Progenitor cell of endocrine pancreas (in vitro differentiated cells): ENCODE data around the gene UBE2L3. TPM values are rescaled to one million over a fixed set of nuclear protein-coding genes. Genes with fewer than 3 reads are reported as not detected.

ENCODE experiments used
- DNase-seq: peaks from one replicate; pipeline ENCODE4 v3.0.0; 2021; ENCODE audit warnings: low spot score; ENCODE audit not compliant: unreplicated experiment
- H3K27ac Mint-ChIP-seq: 2 replicates; pipeline ENCODE4 v1.8.0; 2021; ENCODE audit warnings: mild to moderate bottlenecking, moderate library complexity, mixed read lengths
- H3K27me3 Mint-ChIP-seq: 2 replicates; pipeline ENCODE4 v1.8.0; 2021; ENCODE audit warnings: mixed read lengths
- H3K36me3 Mint-ChIP-seq: 2 replicates; pipeline ENCODE4 v1.8.0; 2022; ENCODE audit warnings: mixed read lengths; ENCODE audit not compliant: insufficient read depth
- H3K4me1 Mint-ChIP-seq: 2 replicates; pipeline ENCODE4 v1.8.0; 2021; ENCODE audit warnings: low read depth, mixed read lengths
- H3K4me3 Mint-ChIP-seq: 2 replicates; pipeline ENCODE4 v1.8.0; 2021; ENCODE audit warnings: low read depth, mild to moderate bottlenecking, moderate library complexity, mixed read lengths
- H3K9me3 Mint-ChIP-seq: 2 replicates; pipeline ENCODE4 v1.8.0; 2021; ENCODE audit warnings: low read depth, mixed read lengths
- CTCF ChIP-seq: fragments of 200-600 bp; sonication (generic); IDR thresholded peaks from one replicate; pipeline ENCODE4 v1.5.0; 2021; ENCODE audit warnings: antibody characterized with exemption, mild to moderate bottlenecking; ENCODE audit not compliant: unreplicated experiment
- total RNA-seq: library from RNA; stranded (reverse); gene quantifications from 2 replicates; pipeline ENCODE4 v1.2.1, GENCODE V29; 2021

Gene UBE2L3
- total RNA-seq, 1 donor from 2014 or later, result 67.4 TPM

DNA sequence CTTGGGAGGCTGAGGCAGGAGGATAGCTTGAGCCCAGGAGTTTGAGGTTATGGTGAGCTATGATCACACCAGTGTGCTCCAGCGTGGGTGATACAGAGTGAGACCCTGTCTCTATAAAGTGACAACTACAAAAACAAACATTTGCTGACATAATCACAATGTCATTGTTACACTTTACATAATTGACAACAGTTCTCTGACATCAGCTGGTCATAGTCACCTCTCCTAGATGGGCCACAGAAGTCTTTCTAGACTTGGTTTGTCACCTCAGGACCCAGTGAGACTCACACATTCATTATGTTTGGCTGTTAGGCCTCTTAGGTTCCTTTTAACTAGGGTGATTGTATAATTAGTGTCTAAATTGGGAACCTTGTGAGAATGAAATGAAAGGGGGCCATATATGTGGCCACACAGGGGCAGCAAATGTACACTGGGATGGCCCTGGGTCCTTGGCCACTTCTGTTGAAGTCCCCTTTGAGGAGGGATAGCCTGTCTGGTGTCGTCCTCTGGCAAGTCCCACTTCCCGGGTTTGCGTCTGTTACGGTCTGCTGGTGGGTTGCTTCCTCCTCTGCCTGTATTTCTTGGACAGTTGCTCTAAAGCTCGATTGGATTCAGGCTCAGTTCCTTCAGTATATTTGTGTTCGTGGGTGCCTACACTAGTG, 92.5 kb downstream of the UBE2L3 start:
- Mint-ChIP-seq H3K4me1 (peaks cover 10% of the 10 kb centered on the region), H3K36me3 (no peaks in the 10 kb centered on the region), H3K9me3 (no peaks in the 10 kb centered on the region), H3K27me3 (no peaks in the 10 kb centered on the region), H3K27ac (no peak overlapping the region), H3K4me3 (no peak overlapping the region)
- TF ChIP-seq CTCF, result no peak
- no peak for DNase-seq

DNA sequence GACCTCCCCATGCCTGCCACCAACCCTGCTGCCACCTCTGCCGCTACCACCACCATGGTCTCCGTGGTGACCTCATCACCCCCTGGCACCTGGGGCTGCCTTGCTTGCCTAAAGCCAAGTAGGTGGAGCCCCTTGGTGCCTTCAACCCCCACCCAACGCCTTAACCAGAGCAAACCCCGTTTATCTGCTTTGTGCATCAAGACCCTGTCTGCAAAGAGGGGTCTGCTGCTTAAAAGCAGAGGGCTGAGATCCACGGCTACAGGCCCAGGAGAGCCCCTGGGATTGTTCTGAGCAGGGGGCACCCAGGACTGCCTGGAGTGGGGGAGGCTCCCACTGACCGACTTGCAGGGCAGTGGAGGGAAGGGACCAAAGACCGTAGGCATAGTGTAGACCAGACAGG, 93.4 kb downstream of the UBE2L3 start:
- no peak overlapping the region for H3K4me3 Mint-ChIP-seq
- peaks cover 10% of the 10 kb centered on the region for H3K4me1 Mint-ChIP-seq
- no peaks in the 10 kb centered on the region for H3K36me3 Mint-ChIP-seq
- no peaks in the 10 kb centered on the region for H3K9me3 Mint-ChIP-seq
- TF ChIP-seq CTCF, result no peak
- H3K27me3 Mint-ChIP-seq, result no peaks in the 10 kb centered on the region
- no peak for DNase-seq
- H3K27ac Mint-ChIP-seq, result no peak overlapping the region

DNA sequence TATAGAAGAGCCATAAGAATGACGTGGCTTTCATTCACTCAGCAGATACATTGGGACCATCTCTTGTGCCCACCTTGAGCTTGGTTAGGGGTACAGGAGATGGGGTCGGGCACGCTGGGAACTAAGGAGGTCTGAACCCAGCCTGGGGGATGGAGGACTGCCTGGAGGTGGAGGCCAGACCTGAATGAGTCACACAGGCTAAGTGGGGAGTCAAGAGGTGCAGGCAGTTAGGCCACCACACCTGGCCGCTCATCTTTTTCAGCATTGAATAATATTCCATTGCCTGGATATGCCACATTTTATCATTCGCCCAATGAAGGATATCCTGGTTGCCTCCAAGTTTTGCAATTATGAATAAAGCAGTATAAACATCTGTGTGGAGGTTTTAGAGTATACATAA, 94.5 kb downstream of the UBE2L3 start:
- DNase-seq, result no peak
- H3K4me1 Mint-ChIP-seq, result peaks cover 6% of the 10 kb centered on the region
- no peak for TF ChIP-seq CTCF
- no peak overlapping the region for H3K4me3 Mint-ChIP-seq
- H3K9me3 Mint-ChIP-seq, result no peaks in the 10 kb centered on the region
- H3K27ac Mint-ChIP-seq, result no peak overlapping the region
- H3K27me3 Mint-ChIP-seq, result no peaks in the 10 kb centered on the region
- no peaks in the 10 kb centered on the region for H3K36me3 Mint-ChIP-seq

DNA sequence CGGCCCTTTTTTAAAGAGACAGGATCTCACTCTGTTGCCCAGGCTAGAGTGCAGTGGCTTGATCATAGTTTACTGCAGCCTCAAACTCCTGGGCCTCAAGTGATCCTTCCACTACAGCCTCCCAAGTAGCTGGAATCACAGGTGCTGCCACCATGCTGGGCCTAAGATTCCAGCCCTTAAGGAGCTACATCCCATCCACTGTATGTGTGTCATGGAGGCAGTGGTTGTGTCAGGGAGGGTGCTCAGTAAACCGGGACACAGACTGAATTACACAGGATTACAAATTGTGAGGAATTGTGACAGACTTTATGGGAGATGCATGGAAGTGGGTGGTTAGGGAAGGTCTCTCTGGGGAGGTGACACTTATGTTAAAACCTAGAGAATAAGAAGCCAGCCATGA, 96.2 kb downstream of the UBE2L3 start:
- Mint-ChIP-seq H3K4me3 (no peak overlapping the region), H3K36me3 (no peaks in the 10 kb centered on the region), H3K9me3 (no peaks in the 10 kb centered on the region), H3K27me3 (no peaks in the 10 kb centered on the region), H3K4me1 (peaks cover 5% of the 10 kb centered on the region), H3K27ac (no peak overlapping the region)
- no peak for DNase-seq
- no peak for TF ChIP-seq CTCF

DNA sequence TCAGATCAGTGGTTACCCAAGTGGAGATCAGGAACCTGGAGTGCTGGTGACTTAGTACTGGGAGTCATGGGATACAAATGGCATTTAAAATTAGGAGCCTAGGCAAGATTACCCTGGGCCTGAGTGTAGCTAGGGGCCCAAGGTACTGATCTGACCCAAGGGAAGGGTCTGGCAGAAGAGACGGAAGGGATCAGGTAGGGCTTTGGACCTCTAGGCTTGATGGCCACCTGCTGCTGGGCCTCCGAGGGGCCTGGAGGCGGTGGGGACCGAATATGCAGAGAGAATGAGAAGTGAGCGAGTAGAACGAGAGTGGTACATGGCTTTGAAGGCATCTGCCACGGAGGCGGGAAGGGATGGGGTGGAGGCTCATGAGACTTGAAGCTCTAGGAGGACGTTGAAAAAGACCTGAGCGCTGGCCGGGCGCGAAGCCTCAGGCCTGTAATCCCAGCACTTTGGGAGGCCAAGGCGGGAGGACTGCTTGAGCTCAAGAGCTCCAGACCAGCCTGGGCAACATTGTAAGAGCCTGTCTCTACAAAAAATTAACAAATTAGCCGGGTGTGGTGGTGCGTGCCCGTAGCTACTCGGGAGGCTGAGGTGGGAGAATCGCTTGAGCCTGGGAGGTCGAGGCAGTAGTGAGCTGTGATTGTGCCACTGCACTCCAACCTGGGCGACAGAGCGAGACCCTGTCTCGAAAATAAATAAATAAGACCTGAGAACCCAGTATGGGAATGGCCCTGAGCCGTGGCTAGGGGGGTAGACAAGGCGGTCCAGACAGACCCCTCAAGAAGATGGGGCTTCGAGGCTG, 97.7 kb downstream of the UBE2L3 start:
- Mint-ChIP-seq H3K4me1 (peaks cover 9% of the 10 kb centered on the region), H3K27ac (peak overlapping the region; percentile 97), H3K27me3 (no peaks in the 10 kb centered on the region), H3K36me3 (no peaks in the 10 kb centered on the region), H3K9me3 (no peaks in the 10 kb centered on the region), H3K4me3 (peak overlapping the region; percentile 91)
- DNase-seq, result no peak
- TF ChIP-seq CTCF, result no peak
